Measurements from ENCODE around the gene MT1G.
"Not testable (repeated sequence)": the region's sequence is repeated elsewhere in the genome, so short reads cannot be mapped to it uniquely, and the experiment has no call there.

The MT1G gene

GRCh38 chr16:56636616-56637413 is 31.1 kb downstream of the MT1G start:
- no peak for DNase-seq (ENCODE audit: low read depth)

- no peak for DNase-seq (ENCODE audit: low read depth)
These were observed 32.4 kb downstream of the MT1G start for GRCh38 chr16:56635441-56635967.

GRCh38 chr16:56634715-56635440 is 33.0 kb downstream of the MT1G start:
- no peak for DNase-seq (ENCODE audit: low read depth)

GRCh38 chr16:56633535-56633934 is 34.3 kb downstream of the MT1G start:
- no peak for DNase-seq (ENCODE audit: low read depth)

- DNase-seq (ENCODE audit: low read depth), result no peak
These were observed 35.0 kb downstream of the MT1G start for GRCh38 chr16:56632848-56633365.

GRCh38 chr16:56632156-56632847 is 35.6 kb downstream of the MT1G start, which contains the start of gene MT1M:
TSS of gene MT1M (plus strand) at chr16:56632659. CDS start at chr16:56632732, 73 bp downstream.
- DNase-seq (ENCODE audit: low read depth), result no peak

- no peak for DNase-seq (ENCODE audit: low read depth)
These were observed 36.1 kb downstream of the MT1G start for GRCh38 chr16:56631832-56632155.

GRCh38 chr16:56631197-56631596 is 36.7 kb downstream of the MT1G start:
- no peak for DNase-seq (ENCODE audit: low read depth)

GRCh38 chr16:56630134-56630533 is 37.7 kb downstream of the MT1G start:
- no peak for DNase-seq (ENCODE audit: low read depth)

- no peak for DNase-seq (ENCODE audit: low read depth)
These were observed 38.3 kb downstream of the MT1G start for GRCh38 chr16:56629531-56629930.

- DNase-seq (ENCODE audit: low read depth), result no peak
These were observed 39.1 kb downstream of the MT1G start for GRCh38 chr16:56628486-56629350.

- no peak for DNase-seq (ENCODE audit: low read depth)
These were observed 41.2 kb downstream of the MT1G start for GRCh38 chr16:56626685-56627084.

GRCh38 chr16:56625943-56626654 is 41.8 kb downstream of the MT1G start:
- DNase-seq (ENCODE audit: low read depth), result no peak

GRCh38 chr16:56625140-56625942 is 42.5 kb downstream of the MT1G start, which contains the start of gene MT1E:
TSS of gene MT1E (plus strand) at chr16:56625781. CDS start at chr16:56625852, 71 bp downstream.
- peak; percentile 45 for DNase-seq (ENCODE audit: low read depth)

- DNase-seq (ENCODE audit: low read depth), result no peak
These were observed 44.2 kb downstream of the MT1G start for GRCh38 chr16:56623637-56624036.

GRCh38 chr16:56623184-56623583 is 44.7 kb downstream of the MT1G start:
- DNase-seq (ENCODE audit: low read depth), result not testable (repeated sequence)

GRCh38 chr16:56621665-56622445 is 46.0 kb downstream of the MT1G start:
- DNase-seq (ENCODE audit: low read depth), result not testable (repeated sequence)

GRCh38 chr16:56620339-56620897 is 47.4 kb downstream of the MT1G start:
- DNase-seq (ENCODE audit: low read depth), result no peak

GRCh38 chr16:56618138-56618537 is 49.7 kb downstream of the MT1G start:
- no peak for DNase-seq (ENCODE audit: low read depth)
